Heart left ventricle (tissue), 16 donors: Measurements from ENCODE around the gene MYH7B. TPM values are rescaled to one million over a fixed set of nuclear protein-coding genes. Genes with fewer than 3 reads are reported as not detected.

Source experiments
- ATAC-seq, 4 donors: fragments of 200-7000 bp; cut with Tn5 transposase; one replicate each; pipeline ENCODE4 v1.9.1; 2020 to 2022; ENCODE audit warnings: moderate library complexity in 4 of 4, mild to moderate bottlenecking in 3 of 4, moderate number of reproducible peaks in 1 of 4
- DNase-seq, 5 donors: peaks; one replicate each; pipeline ENCODE4 v3.0.0-alpha.2; 2020
- H3K27ac ChIP-seq, 12 donors: fragments of 200-600 bp; sonication (generic) in 4 of 12; one replicate each; pipeline versions ENCODE4 v1.5.0 to v1.8.0; 2016 to 2022; ENCODE audit warnings: mild to moderate bottlenecking in 2 of 12
- H3K27me3 ChIP-seq, 9 donors: fragments of 200-600 bp; sonication (generic) in 2 of 9; one replicate each; pipeline versions ENCODE4 v1.5.1 to v1.8.0; 2016 to 2022; ENCODE audit warnings: mild to moderate bottlenecking in 3 of 9
- H3K36me3 ChIP-seq, 9 donors: fragments of 200-600 bp; sonication (generic) in 2 of 9; one replicate each; pipeline versions ENCODE4 v1.5.0 to v1.8.0; 2018 to 2022; ENCODE audit warnings: mild to moderate bottlenecking in 2 of 9
- H3K4me1 ChIP-seq, 12 donors: fragments of 200-600 bp; sonication (generic) in 4 of 12; one replicate each; pipeline versions ENCODE4 v1.5.0 to v1.8.0; 2016 to 2022; ENCODE audit warnings: mild to moderate bottlenecking in 3 of 12
- H3K4me3 ChIP-seq, 12 donors: fragments of 200-600 bp; sonication (generic) in 4 of 12; one replicate each; pipeline versions ENCODE4 v1.5.0 to v1.8.0; 2017 to 2022; ENCODE audit warnings: mild to moderate bottlenecking in 9 of 12, moderate library complexity in 4 of 12
- H3K9me3 ChIP-seq, 12 donors: fragments of 200-600 bp; sonication (generic) in 4 of 12; one replicate each; pipeline versions ENCODE4 v1.5.0 to v1.8.0; 2016 to 2022; ENCODE audit warnings: mild to moderate bottlenecking in 1 of 12
- POLR2A ChIP-seq, 2 donors: fragments of 450-650 bp; IDR thresholded peaks; one replicate each; pipeline ENCODE4 v1.6.1; 2017; ENCODE audit warnings: antibody characterized with exemption in 2 of 2, mild to moderate bottlenecking in 2 of 2, moderate library complexity in 2 of 2
- WGBS, 4 donors: extraction: QIAGEN DNeasy Blood & Tissue Kit in 2 of 4; methylation state at CpG; one replicate each; pipeline versions ENCODE4 v1.1.5 to v1.1.7; 2013 to 2018; 5-methylcytosine and 5-hydroxymethylcytosine counted together
- intact Hi-C, 10 donors: fragments of 100-400 bp; cut with DNase I; formaldehyde crosslinking; loops; one replicate each; pipeline versions ENCODE4 v1.11.1 to v1.14.2; 2022
- polyA plus RNA-seq, 2 donors: library from polyadenylated mRNA; stranded (reverse); fragments of 200-250 nt; gene quantifications; one replicate each; pipeline ENCODE4 v1.2.3, GENCODE V29; 2013
- total RNA-seq, 9 donors: library from RNA; depleted of rRNA in 2 of 9; stranded (reverse); fragments of >200 nt in 2 of 9; fragmentation: NEBNext Ultra II Directional in 3 of 9; extraction: Animal tissue kit (Norgen Biotek cat#: 25700) in 3 of 9; gene quantifications; one replicate each; pipeline versions ENCODE4 v1.1.0 to v1.2.4, GENCODE V29; 2016 to 2023
- TF ChIP-seq, protein P1 (sequence below), 12 donors: fragments of 200-600 bp; sonication (generic) in 4 of 12; IDR thresholded peaks; one replicate each; pipeline versions ENCODE4 v1.5.0 to v1.8.0; 2018 to 2022; ENCODE audit warnings: antibody characterized with exemption in 12 of 12, mild to moderate bottlenecking in 5 of 12
- donor health status: ischemic (EF 13 %, LVEDD 7.1; RV severe dilation, severe dysfunction).
- donor health status: healthy with polysubstance abuse.
- donor health status: DM: no; HTN: yes; CAD: no.
- donor health status: DM: no; HTN: no; CAD: no.
- donor health status: ischemic (EF 25% LVEDD 6.9; RV normal size, moderate dysfunction).
- donor health status: ischemic (EF 25% LVEDD 5.7; RV mildly dilated, moderate dysfunction).
- donor health status: healthy.
- donor health status: DM: yes; HTN: yes; CAD: no.
- donor health status: ischemic (EF 35%, LVEDD 5.7; RV mildly dilated, moderate dysfunction).
- donor health status: nonischemic (EF 11% LVEDD 7.7; RV severe dilation, severe dysfunction).
- donor health status: DM: yes; HTN: yes; CAD: no.
- donor health status: PGD.
- donor health status: ischemic (EF 29% LVEDD 5.4; RV normal size, mild dysfunction).
- donor health status: nonischemic (EF 23%, LVEDD 6.1; RV moderate dilation, normal function).

Gene MYH7B
- total and polyA plus RNA-seq, 11 donors: 12.8 to 448 (median 144) TPM

DNA sequence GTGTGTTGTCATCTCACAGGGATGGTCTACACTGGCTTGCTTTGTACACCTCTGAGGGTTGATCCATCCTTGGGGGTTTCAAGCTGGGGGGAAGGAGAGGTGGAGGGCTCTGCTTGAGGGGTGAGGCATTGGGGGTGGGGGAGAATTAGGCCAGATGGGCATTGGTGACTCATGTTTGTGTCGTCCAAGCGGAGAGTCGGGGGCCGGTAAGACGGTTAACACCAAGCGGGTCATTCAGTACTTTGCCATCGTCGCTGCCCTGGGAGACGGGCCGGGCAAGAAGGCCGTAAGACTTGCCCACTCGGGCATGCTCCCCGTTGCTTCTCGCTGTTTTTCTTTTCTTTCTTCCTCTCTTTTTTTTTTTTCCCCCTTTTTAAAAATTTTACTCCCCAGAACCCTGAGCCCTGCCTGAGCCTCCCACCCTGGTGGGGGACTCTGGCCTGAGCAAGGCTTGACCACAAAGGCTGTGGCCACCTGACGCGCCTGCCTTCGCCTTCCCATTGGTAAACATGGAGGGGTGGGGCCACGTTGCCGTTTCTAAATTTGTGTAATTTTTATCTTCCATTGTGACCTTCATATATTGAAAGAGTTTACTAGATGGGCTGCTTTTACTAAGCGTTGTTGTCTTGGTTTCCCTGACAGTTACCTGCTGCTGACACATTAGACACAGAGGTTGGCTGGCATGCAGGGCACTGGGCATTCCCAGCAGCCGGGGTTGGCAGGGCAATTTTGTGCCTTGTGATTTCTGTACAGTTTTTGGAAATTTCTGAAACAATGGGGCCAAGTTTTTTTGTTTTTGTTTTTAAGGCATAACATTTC, 26.8 kb downstream of the MYH7B start:
- H3K36me3 ChIP-seq: peaks cover 0 to 19% (median 0%) of the 10 kb centered on the region in 9 donors
- peak overlapping the region; percentile 28 to 99 (median 73) for H3K27ac ChIP-seq
- H3K27me3 ChIP-seq: no peaks in the 10 kb centered on the region
- 55 to 63% (median 57%) methylated on average over 21 of the region's 21 CpGs for WGBS, 4 donors
- intact Hi-C loops: no loop called here
- DNase-seq: peak in 2 of 5 donors; percentile 24 to 31
- peak overlapping the region in 5 of 12 donors; percentile 0 to 62 (median 13) for H3K4me3 ChIP-seq
- TF ChIP-seq, protein P1, sequence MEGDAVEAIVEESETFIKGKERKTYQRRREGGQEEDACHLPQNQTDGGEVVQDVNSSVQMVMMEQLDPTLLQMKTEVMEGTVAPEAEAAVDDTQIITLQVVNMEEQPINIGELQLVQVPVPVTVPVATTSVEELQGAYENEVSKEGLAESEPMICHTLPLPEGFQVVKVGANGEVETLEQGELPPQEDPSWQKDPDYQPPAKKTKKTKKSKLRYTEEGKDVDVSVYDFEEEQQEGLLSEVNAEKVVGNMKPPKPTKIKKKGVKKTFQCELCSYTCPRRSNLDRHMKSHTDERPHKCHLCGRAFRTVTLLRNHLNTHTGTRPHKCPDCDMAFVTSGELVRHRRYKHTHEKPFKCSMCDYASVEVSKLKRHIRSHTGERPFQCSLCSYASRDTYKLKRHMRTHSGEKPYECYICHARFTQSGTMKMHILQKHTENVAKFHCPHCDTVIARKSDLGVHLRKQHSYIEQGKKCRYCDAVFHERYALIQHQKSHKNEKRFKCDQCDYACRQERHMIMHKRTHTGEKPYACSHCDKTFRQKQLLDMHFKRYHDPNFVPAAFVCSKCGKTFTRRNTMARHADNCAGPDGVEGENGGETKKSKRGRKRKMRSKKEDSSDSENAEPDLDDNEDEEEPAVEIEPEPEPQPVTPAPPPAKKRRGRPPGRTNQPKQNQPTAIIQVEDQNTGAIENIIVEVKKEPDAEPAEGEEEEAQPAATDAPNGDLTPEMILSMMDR (IDR thresholded peaks at IDR 0.05): no peak
- no peak for TF ChIP-seq POLR2A (IDR thresholded peaks at IDR 0.05)
- peaks cover 3 to 67% (median 36%) of the 10 kb centered on the region in 12 donors for H3K4me1 ChIP-seq
- H3K9me3 ChIP-seq: no peaks in the 10 kb centered on the region
- no peak for ATAC-seq

DNA sequence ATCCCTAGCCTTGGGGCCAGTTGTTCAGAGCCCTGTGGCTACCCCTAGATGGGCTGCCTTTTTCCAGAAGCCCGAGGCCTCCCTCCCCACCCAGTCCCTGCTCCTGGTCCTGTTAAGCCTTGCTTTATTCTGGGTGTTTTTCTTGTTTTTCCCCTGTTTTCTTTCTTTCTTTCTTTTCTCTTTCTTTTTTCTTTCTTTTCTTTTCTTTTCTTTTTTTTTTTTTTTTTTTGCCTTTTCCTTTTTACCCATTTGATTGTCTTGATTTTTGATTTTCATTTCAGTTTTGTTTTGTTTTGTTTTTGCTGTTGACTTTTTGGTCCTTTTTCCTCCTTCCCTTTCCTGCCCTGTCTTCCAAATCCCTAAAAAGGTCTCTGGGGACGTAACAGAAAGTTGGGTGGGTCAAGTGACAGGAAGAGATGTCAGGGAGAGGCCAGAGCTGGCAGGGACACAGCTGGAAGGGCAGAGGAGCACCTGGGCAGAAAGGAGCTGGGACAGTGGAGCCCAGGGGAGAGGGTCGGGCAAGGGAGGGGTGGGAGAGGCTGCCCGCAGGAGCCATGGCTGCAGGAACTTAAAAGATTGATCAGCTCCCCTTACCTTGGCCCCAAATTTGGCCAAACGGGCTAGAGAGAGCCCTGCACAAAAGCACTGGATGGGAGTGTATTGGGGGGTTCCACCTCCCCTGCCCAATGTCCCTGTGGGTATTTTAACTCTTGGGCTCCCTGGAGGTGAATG, 27.6 kb downstream of the MYH7B start:
- peak overlapping the region in 2 of 12 donors; percentile 0 to 62 for H3K4me3 ChIP-seq
- intact Hi-C loops: no loop called here
- H3K4me1 ChIP-seq: peaks cover 3 to 75% (median 44%) of the 10 kb centered on the region in 12 donors
- ATAC-seq (no peak), DNase-seq (peak in 1 of 5 donors; percentile 10)
- H3K36me3 ChIP-seq: peaks cover 0 to 27% (median 0%) of the 10 kb centered on the region in 9 donors
- H3K9me3 ChIP-seq: no peaks in the 10 kb centered on the region
- TF ChIP-seq, protein P1 (IDR thresholded peaks at IDR 0.05): no peak
- TF ChIP-seq POLR2A (IDR thresholded peaks at IDR 0.05): no peak
- WGBS, 4 donors: 18 to 30% (median 23%) methylated on average over 5 of the region's 5 CpGs
- H3K27me3 ChIP-seq: no peaks in the 10 kb centered on the region
- H3K27ac ChIP-seq: peak overlapping the region in 10 of 12 donors; percentile 42 to 99 (median 77)

DNA sequence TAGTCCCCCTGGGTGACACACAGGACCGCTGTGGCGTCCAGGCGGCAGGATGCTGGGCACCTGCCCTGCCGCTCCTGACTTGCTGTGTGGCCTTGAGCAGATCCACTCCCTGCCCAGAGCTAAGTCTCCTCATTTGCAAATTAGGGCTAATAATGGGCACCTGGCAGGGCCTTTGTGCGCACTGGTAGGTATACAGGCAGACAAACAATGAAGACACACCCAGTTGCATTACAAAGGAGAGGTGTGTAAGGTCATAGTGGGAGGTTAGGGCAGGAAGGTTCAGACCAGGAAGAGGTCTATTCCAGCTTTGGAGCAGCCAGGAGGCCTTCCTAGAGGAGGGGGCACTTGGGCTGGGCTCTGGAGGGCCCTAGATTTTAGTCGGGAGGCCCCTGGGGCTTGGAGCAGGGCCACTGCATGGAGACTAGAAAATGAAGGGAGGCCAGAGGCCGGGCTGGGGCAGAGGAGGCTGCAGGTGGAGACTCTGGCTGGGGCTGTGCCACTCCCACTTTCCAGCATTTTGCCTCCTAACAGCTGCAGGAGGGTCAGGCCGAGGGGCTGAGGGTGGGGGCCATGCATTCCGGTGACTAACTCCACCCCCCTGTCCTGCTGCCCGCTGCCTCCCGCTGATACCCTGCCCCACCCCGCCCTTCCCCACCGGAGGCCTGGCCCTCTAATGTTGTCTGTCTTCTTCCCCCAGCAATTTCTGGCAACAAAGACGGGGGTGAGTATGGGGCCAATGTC, 28.5 kb downstream of the MYH7B start:
- 26 to 39% (median 32%) methylated on average over 8 to 14 of the region's 14 CpGs for WGBS, 4 donors
- TF ChIP-seq, protein P1 (IDR thresholded peaks at IDR 0.05): no peak
- TF ChIP-seq POLR2A (IDR thresholded peaks at IDR 0.05): no peak
- ATAC-seq (no peak), DNase-seq (peak in 2 of 5 donors; percentile 15 to 28)
- Histone ChIP-seq H3K4me1 (peaks cover 3 to 83% (median 47%) of the 10 kb centered on the region in 12 donors), H3K27me3 (no peaks in the 10 kb centered on the region), H3K36me3 (peaks cover 0 to 34% (median 3%) of the 10 kb centered on the region in 9 donors), H3K27ac (peak overlapping the region in 9 of 12 donors; percentile 42 to 99 (median 79)), H3K4me3 (no peak overlapping the region), H3K9me3 (no peaks in the 10 kb centered on the region)
- intact Hi-C loops: no loop called here
